ENCODE measurements around the gene CD37. TPM values are rescaled to one million over a fixed set of nuclear protein-coding genes. Genes with fewer than 3 reads are reported as not detected.

CD37 gene
- total RNA-seq, 1 donor from 2014 or later = not detected

GRCh38 chr19:49339301-49340068, 4.3 kb downstream of the CD37 start:
- TF ChIP-seq, protein P1, sequence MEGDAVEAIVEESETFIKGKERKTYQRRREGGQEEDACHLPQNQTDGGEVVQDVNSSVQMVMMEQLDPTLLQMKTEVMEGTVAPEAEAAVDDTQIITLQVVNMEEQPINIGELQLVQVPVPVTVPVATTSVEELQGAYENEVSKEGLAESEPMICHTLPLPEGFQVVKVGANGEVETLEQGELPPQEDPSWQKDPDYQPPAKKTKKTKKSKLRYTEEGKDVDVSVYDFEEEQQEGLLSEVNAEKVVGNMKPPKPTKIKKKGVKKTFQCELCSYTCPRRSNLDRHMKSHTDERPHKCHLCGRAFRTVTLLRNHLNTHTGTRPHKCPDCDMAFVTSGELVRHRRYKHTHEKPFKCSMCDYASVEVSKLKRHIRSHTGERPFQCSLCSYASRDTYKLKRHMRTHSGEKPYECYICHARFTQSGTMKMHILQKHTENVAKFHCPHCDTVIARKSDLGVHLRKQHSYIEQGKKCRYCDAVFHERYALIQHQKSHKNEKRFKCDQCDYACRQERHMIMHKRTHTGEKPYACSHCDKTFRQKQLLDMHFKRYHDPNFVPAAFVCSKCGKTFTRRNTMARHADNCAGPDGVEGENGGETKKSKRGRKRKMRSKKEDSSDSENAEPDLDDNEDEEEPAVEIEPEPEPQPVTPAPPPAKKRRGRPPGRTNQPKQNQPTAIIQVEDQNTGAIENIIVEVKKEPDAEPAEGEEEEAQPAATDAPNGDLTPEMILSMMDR (IDR thresholded peaks at IDR 0.05; ENCODE audit: partially characterized antibody, unreplicated experiment) = no peak
- Mint-ChIP-seq H3K9me3 (ENCODE audit: unreplicated experiment) (peaks cover 15% of the 10 kb centered on the region), H3K4me1 (ENCODE audit: low read depth, unreplicated experiment) (peaks cover 12% of the 10 kb centered on the region), H3K27me3 (ENCODE audit: unreplicated experiment) (peaks cover 26% of the 10 kb centered on the region), H3K4me3 (ENCODE audit: unreplicated experiment) (peak overlapping the region; percentile 72), H3K27ac (ENCODE audit: unreplicated experiment) (peak overlapping the region; percentile 78), H3K36me3 (ENCODE audit: unreplicated experiment) (peaks cover 16% of the 10 kb centered on the region)
- DNase-seq = peak; percentile 83

DNA sequence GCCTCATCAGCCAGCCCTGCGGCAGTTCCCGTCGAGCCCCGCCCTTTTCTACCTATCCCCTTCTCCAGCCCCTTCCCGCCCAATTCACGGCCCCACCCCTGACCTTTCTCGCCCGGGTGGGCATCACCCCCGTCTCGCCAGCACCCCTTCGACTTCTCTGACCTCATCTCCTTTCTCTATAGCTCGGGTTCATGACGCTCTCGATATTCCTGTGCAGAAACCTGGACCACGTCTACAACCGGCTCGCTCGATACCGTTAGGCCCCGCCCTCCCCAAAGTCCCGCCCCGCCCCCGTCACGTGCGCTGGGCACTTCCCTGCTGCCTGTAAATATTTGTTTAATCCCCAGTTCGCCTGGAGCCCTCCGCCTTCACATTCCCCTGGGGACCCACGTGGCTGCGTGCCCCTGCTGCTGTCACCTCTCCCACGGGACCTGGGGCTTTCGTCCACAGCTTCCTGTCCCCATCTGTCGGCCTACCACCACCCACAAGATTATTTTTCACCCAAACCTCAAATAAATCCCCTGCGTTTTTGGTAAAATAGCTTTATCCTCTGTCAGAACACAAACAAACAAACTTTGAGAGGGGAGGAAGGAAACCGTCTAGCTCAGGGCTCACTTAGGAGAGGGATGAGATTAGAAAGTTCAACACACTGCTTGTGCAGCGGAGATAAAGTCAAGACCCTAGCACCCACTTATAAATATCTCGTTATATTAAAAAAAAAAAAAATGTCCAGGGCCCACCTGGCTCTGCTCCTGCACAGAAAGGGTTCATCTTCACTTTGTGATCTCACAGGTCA, 5.1 kb downstream of the CD37 start:
- Mint-ChIP-seq H3K27me3 (ENCODE audit: unreplicated experiment) (peaks cover 24% of the 10 kb centered on the region), H3K9me3 (ENCODE audit: unreplicated experiment) (peaks cover 19% of the 10 kb centered on the region), H3K36me3 (ENCODE audit: unreplicated experiment) (peaks cover 24% of the 10 kb centered on the region), H3K27ac (ENCODE audit: unreplicated experiment) (peak overlapping the region; percentile 78), H3K4me1 (ENCODE audit: low read depth, unreplicated experiment) (peaks cover 12% of the 10 kb centered on the region), H3K4me3 (ENCODE audit: unreplicated experiment) (peak overlapping the region; percentile 51)
- TF ChIP-seq, protein P1 (IDR thresholded peaks at IDR 0.05; ENCODE audit: partially characterized antibody, unreplicated experiment) = no peak
- peak; percentile 69 for DNase-seq

GRCh38 chr19:49340865-49341718, 5.9 kb downstream of the CD37 start:
- Mint-ChIP-seq H3K4me1 (ENCODE audit: low read depth, unreplicated experiment) (peaks cover 12% of the 10 kb centered on the region), H3K27me3 (ENCODE audit: unreplicated experiment) (peaks cover 20% of the 10 kb centered on the region), H3K36me3 (ENCODE audit: unreplicated experiment) (peaks cover 25% of the 10 kb centered on the region), H3K4me3 (ENCODE audit: unreplicated experiment) (no peak overlapping the region), H3K9me3 (ENCODE audit: unreplicated experiment) (peaks cover 16% of the 10 kb centered on the region), H3K27ac (ENCODE audit: unreplicated experiment) (no peak overlapping the region)
- DNase-seq = no peak
- TF ChIP-seq, protein P1 (IDR thresholded peaks at IDR 0.05; ENCODE audit: partially characterized antibody, unreplicated experiment) = no peak

DNA sequence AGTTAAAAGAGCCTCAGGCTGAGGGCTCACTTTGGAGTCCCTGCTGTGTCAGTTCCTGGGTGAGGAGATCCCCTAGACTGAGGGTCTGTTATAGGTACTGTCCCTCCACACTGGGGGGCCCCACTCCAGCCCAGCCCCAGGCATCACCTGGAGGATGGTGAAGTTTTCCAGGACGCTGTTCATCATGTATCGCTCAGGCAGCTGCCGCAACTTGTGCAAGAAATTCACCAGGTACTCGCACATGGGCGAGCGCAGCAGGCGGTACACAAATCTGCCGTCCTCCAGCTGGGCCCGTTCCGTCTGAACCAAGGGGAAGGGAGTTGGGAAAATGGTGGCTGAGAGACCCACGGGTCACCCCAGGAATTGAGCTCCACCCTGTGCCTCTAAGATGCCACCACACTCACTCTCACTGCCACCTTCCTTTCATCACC, 7.1 kb downstream of the CD37 start:
- no peak for DNase-seq
- Mint-ChIP-seq H3K4me1 (ENCODE audit: low read depth, unreplicated experiment) (peaks cover 12% of the 10 kb centered on the region), H3K36me3 (ENCODE audit: unreplicated experiment) (peaks cover 25% of the 10 kb centered on the region), H3K27me3 (ENCODE audit: unreplicated experiment) (peaks cover 19% of the 10 kb centered on the region), H3K4me3 (ENCODE audit: unreplicated experiment) (no peak overlapping the region), H3K9me3 (ENCODE audit: unreplicated experiment) (peaks cover 16% of the 10 kb centered on the region), H3K27ac (ENCODE audit: unreplicated experiment) (no peak overlapping the region)
- TF ChIP-seq, protein P1 (IDR thresholded peaks at IDR 0.05; ENCODE audit: partially characterized antibody, unreplicated experiment) = no peak

Data from glutamatergic neuron (in vitro differentiated cells).